ENCODE measurements around the gene CFAP161. TPM values are rescaled to one million over a fixed set of nuclear protein-coding genes. Genes with fewer than 3 reads are reported as not detected.

CFAP161 gene
- total and polyA plus RNA-seq, 5 donors = 0.32 to 1.3 (median 0.34) TPM

- no peaks in the 10 kb centered on the region for H3K9me3 ChIP-seq (ENCODE audit: control insufficient read depth, low read length)
- WGBS = 96% methylated on average over 2 of the region's 2 CpGs
- H3K27ac ChIP-seq (ENCODE audit: low read length) = no peak overlapping the region
- intact Hi-C loops (cut with DNase I) = loop anchor here in 1 of 4 donors (10.0 kb wide), 1 partner anchor 97 kb away; no protein-coding TSS in a partner anchor
- H3K4me1 ChIP-seq (ENCODE audit: control insufficient read depth, insufficient read depth, low read length) = peaks cover 7% of the 10 kb centered on the region
- no peak overlapping the region for H3K4me3 ChIP-seq (ENCODE audit: low read length)
- DNase-seq (no peak), ATAC-seq (no peak)
- H3K27me3 ChIP-seq (ENCODE audit: control insufficient read depth, insufficient read depth) = no peaks in the 10 kb centered on the region
These were observed 34.1 kb downstream of the CFAP161 start for GRCh38 chr15:81168131-81168526.

GRCh38 chr15:81168644-81169043 is 34.6 kb downstream of the CFAP161 start:
- H3K27me3 ChIP-seq (ENCODE audit: control insufficient read depth, insufficient read depth) = no peaks in the 10 kb centered on the region
- no peak overlapping the region for H3K27ac ChIP-seq (ENCODE audit: low read length)
- 96% methylated on average over 2 of the region's 2 CpGs for WGBS
- peaks cover 7% of the 10 kb centered on the region for H3K4me1 ChIP-seq (ENCODE audit: control insufficient read depth, insufficient read depth, low read length)
- H3K9me3 ChIP-seq (ENCODE audit: control insufficient read depth, low read length) = no peaks in the 10 kb centered on the region
- no peak overlapping the region for H3K4me3 ChIP-seq (ENCODE audit: low read length)
- no peak for DNase-seq
- ATAC-seq = no peak
- intact Hi-C loops (cut with DNase I) = loop anchor here in 1 of 4 donors (10.0 kb wide), 1 partner anchor 96 kb away; no protein-coding TSS in a partner anchor

GRCh38 chr15:81170511-81170910 is 36.4 kb downstream of the CFAP161 start:
- H3K9me3 ChIP-seq (ENCODE audit: control insufficient read depth, low read length) = no peaks in the 10 kb centered on the region
- 46% methylated on average over 3 of the region's 3 CpGs for WGBS
- DNase-seq (no peak), ATAC-seq (no peak)
- no peaks in the 10 kb centered on the region for H3K27me3 ChIP-seq (ENCODE audit: control insufficient read depth, insufficient read depth)
- no peak overlapping the region for H3K4me3 ChIP-seq (ENCODE audit: low read length)
- intact Hi-C loops (cut with DNase I) = no loop called here
- H3K4me1 ChIP-seq (ENCODE audit: control insufficient read depth, insufficient read depth, low read length) = peaks cover 4% of the 10 kb centered on the region
- no peak overlapping the region for H3K27ac ChIP-seq (ENCODE audit: low read length)

- intact Hi-C loops (cut with DNase I) = no loop called here
- Histone ChIP-seq H3K9me3 (ENCODE audit: control insufficient read depth, low read length) (no peaks in the 10 kb centered on the region), H3K27me3 (ENCODE audit: control insufficient read depth, insufficient read depth) (no peaks in the 10 kb centered on the region), H3K4me3 (ENCODE audit: low read length) (no peak overlapping the region), H3K27ac (ENCODE audit: low read length) (no peak overlapping the region), H3K4me1 (ENCODE audit: control insufficient read depth, insufficient read depth, low read length) (peaks cover 7% of the 10 kb centered on the region)
- DNase-seq (no peak), ATAC-seq (no peak)
These were observed 37.2 kb downstream of the CFAP161 start for GRCh38 chr15:81171286-81171685.

DNA sequence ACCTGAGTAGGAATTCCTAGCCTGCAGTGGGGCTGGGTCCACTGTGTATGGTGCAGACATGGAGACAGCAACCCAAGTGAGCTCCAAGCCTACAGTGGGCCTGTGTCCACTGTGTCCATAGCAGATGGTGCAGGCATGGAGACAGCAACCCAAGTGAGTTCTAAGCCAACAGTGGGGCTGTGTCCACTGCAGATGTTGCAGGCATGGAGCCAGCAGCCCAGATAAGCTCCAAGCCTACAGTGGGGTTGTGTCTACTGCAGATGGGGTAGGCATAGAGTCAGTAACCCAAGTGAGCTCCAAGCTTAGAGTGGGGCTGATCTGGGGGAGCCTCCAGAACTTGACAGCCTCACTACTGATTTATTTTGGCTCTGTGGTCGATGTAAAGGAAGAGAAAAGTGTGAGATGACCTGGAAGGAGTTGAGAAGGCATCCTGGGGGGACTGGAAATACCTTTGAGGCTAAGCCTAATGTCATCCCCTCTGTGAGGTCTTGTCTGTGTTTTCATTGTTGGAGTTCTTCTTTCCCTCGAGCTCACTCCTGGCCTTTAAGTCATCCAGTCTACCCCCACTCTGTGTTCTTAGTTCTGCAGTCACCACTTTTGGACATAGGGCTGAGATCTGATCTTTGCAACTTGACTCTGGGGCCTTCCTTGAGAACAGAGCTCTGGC is 40.2 kb downstream of the CFAP161 start:
- WGBS = 69% methylated on average over 2 of the region's 2 CpGs
- ATAC-seq (peak in 1 of 2 donors; percentile 37), DNase-seq (peak in 1 of 3 donors; percentile 60)
- no peaks in the 10 kb centered on the region for H3K9me3 ChIP-seq (ENCODE audit: control insufficient read depth, low read length)
- H3K4me1 ChIP-seq (ENCODE audit: control insufficient read depth, insufficient read depth, low read length) = peaks cover 5% of the 10 kb centered on the region
- H3K27ac ChIP-seq (ENCODE audit: low read length) = no peak overlapping the region
- H3K27me3 ChIP-seq (ENCODE audit: control insufficient read depth, insufficient read depth) = no peaks in the 10 kb centered on the region
- no peak overlapping the region for H3K4me3 ChIP-seq (ENCODE audit: low read length)
- intact Hi-C loops (cut with DNase I) = no loop called here

DNA sequence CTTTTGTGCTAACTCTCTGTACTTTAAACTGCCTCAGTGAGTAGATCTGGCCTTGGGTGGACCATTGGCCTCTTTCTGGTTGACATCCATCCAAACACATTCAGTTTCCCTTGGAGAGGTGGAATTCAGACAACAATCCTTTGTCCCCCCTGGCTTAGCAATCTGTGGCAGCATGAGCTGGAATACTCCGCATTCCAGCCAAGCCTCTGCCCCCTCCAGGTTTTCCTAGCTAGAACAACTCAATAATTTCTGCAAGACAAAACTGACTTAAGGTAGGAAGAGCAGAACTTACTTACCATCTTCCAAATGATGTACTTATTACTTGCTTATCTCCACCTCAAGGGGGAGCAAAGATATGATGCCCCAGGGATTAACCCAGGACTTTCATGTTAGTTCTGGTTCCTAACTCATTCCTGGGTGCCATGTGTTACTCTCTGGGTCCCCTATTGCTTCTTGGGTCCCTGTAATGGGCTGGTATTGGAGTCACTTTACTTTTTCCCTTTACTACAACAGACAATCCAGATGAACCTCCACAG is 40.8 kb downstream of the CFAP161 start:
- 81% methylated on average over 1 of the region's 1 CpG for WGBS
- peaks cover 5% of the 10 kb centered on the region for H3K4me1 ChIP-seq (ENCODE audit: control insufficient read depth, insufficient read depth, low read length)

DNA sequence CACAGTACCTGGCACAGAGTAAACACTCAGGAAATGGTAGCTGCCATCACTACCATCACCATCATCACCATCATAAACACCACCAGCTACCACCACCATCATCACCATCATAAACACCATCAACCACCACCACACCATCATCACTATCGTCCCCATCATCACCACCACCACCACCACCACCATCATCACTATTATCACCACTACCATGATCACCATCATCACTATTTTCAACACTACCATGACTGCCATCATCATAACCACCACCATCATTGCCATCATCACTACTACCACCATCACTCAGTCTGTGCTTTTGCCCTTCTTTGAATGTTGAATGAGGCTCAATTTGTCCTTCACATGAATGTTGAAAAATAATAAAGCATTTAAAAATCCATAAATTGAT is 41.4 kb downstream of the CFAP161 start:
- peaks cover 5% of the 10 kb centered on the region for H3K4me1 ChIP-seq (ENCODE audit: control insufficient read depth, insufficient read depth, low read length)
- no peaks in the 10 kb centered on the region for H3K27me3 ChIP-seq (ENCODE audit: control insufficient read depth, insufficient read depth)
- no peak for DNase-seq
- H3K9me3 ChIP-seq (ENCODE audit: control insufficient read depth, low read length) = no peaks in the 10 kb centered on the region
- ATAC-seq = no peak
- H3K27ac ChIP-seq (ENCODE audit: low read length) = no peak overlapping the region
- intact Hi-C loops (cut with DNase I) = no loop called here
- 71% methylated on average over 1 of the region's 1 CpG for WGBS
- no peak overlapping the region for H3K4me3 ChIP-seq (ENCODE audit: low read length)

More for the DNA sequence above, 40.8 kb downstream of the CFAP161 start:
- intact Hi-C loops (cut with DNase I) = no loop called here
- no peak overlapping the region for H3K27ac ChIP-seq (ENCODE audit: low read length)
- DNase-seq (no peak), ATAC-seq (no peak)
- no peak overlapping the region for H3K4me3 ChIP-seq (ENCODE audit: low read length)
- H3K27me3 ChIP-seq (ENCODE audit: control insufficient read depth, insufficient read depth) = no peaks in the 10 kb centered on the region
- no peaks in the 10 kb centered on the region for H3K9me3 ChIP-seq (ENCODE audit: control insufficient read depth, low read length)

DNA sequence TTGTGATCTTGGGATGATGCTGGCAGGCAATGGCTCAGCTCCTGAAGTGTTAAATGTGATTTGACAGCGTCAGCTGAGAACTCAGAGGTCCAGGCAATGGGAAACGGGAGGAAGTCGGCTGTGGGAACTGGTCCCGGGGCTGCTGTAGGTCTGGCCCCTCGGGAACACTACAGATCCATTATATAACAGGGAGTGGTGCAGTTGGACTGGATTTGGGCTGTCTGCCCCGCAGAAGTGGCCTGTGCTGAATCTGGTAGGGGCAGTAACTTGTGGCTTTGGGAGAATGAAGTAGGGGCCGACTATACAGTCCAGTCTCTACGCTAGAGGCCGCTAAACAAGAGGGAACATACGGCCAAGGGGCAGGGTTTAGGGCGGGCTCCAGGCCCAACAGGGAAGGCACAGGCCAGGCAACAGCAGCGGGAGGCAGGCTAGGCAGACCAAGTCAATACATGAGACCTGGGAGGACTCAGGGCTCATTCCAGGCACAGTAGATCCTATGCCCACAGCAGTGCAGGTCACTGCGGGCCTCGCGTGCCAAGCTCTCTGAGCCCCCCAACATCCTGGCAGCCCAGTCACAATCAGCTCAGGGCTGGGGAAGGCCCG is 42.3 kb downstream of the CFAP161 start:
- no peaks in the 10 kb centered on the region for H3K27me3 ChIP-seq (ENCODE audit: control insufficient read depth, insufficient read depth)
- ATAC-seq = peak; percentile 83 to 91
- peak; percentile 62 to 92 (median 87) for DNase-seq
- no peaks in the 10 kb centered on the region for H3K9me3 ChIP-seq (ENCODE audit: control insufficient read depth, low read length)
- intact Hi-C loops (cut with DNase I) = no loop called here
- 57% methylated on average over 16 of the region's 16 CpGs for WGBS
- no peak overlapping the region for H3K4me3 ChIP-seq (ENCODE audit: low read length)
- H3K27ac ChIP-seq (ENCODE audit: low read length) = peak overlapping the region; percentile 26
- peaks cover 5% of the 10 kb centered on the region for H3K4me1 ChIP-seq (ENCODE audit: control insufficient read depth, insufficient read depth, low read length)

DNA sequence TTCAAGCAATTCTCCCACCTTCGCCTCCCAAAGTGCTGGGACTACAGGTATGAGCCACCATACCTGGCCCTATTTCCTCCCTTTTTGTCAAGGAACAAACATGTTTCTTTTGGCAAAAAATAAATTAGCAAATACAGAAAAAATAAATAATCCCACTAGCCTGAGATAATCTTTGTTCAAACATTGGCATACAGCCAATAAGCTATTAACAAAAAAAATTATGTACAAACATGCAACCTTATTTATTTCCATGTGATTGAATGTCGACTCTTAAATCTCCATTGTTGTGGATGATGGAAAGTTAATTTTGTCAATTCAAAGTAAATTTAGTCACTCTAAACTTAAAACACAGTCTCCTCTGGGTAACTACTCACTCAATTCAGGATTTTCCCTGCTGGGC is 44.3 kb downstream of the CFAP161 start:
- H3K9me3 ChIP-seq (ENCODE audit: control insufficient read depth, low read length) = no peaks in the 10 kb centered on the region
- WGBS = 82% methylated on average over 2 of the region's 2 CpGs
- H3K4me3 ChIP-seq (ENCODE audit: low read length) = no peak overlapping the region
- peaks cover 5% of the 10 kb centered on the region for H3K4me1 ChIP-seq (ENCODE audit: control insufficient read depth, insufficient read depth, low read length)
- ATAC-seq = no peak
- no peak overlapping the region for H3K27ac ChIP-seq (ENCODE audit: low read length)
- DNase-seq = no peak
- no peaks in the 10 kb centered on the region for H3K27me3 ChIP-seq (ENCODE audit: control insufficient read depth, insufficient read depth)
- intact Hi-C loops (cut with DNase I) = no loop called here

DNA sequence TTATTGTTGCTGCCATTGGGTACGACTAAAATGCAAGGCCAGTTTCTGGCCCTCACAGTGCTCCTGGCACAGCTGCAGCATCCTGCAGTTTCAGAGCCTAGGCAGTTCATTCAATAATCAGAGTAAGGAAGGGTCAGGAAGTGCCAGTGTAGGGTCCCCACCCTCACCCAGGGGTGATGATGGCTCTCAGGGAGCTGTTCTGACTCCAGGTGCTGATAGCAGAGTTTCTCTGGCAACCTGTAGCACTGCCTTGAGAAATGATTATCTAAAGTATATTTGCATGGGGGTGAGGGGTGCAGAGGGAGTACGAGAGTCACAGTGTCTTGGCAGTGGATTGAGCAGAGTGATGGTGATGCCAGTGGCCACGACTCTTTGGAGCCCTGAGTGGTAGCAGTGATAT is 47.1 kb downstream of the CFAP161 start:
- WGBS = 54% methylated on average over 3 of the region's 3 CpGs
- Histone ChIP-seq H3K4me3 (ENCODE audit: low read length) (no peak overlapping the region), H3K27me3 (ENCODE audit: control insufficient read depth, insufficient read depth) (no peaks in the 10 kb centered on the region), H3K9me3 (ENCODE audit: control insufficient read depth, low read length) (no peaks in the 10 kb centered on the region), H3K27ac (ENCODE audit: low read length) (peak overlapping the region; percentile 24), H3K4me1 (ENCODE audit: control insufficient read depth, insufficient read depth, low read length) (no peaks in the 10 kb centered on the region)
- no peak for DNase-seq
- intact Hi-C loops (cut with DNase I) = no loop called here
- ATAC-seq = no peak

DNA sequence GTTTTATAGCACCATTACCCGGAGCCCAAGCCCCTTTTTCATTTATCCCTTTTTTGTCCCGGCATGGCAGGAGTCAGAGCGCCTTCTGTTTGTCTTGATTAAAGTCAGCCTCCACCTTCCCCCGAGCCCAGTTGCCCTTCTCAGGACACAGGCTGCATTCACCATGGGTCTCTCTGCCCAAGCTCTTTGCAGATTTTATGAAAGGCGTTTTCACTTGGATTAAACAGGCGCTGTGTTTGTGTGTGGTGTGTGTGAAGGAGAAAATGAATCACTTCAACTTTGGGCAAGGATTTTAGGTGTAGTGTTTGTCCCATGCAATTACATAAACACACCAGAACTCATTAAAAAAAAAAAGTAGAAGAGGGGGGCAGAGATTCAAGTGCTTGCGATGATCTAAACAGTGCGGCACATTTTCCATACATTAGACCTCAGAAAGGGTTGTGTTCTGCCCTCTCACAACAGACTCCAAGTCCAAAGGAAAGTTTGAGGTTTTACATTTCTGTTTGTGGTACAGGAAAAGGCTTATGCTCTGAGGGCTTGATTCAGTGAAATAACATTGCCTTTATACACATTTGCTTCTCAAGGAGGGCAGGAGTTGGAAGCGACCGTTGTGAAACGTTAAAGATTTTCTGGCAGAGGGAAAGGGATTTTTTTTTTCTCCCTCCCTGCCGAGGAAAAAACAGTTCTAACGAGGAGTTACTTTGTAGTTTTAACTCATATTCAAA is 48.1 kb downstream of the CFAP161 start:
- peak overlapping the region; percentile 2 for H3K4me3 ChIP-seq (ENCODE audit: low read length)
- intact Hi-C loops (cut with DNase I) = no loop called here
- H3K27me3 ChIP-seq (ENCODE audit: control insufficient read depth, insufficient read depth) = no peaks in the 10 kb centered on the region
- peak overlapping the region; percentile 79 for H3K27ac ChIP-seq (ENCODE audit: low read length)
- H3K9me3 ChIP-seq (ENCODE audit: control insufficient read depth, low read length) = no peaks in the 10 kb centered on the region
- H3K4me1 ChIP-seq (ENCODE audit: control insufficient read depth, insufficient read depth, low read length) = no peaks in the 10 kb centered on the region
- DNase-seq (no peak), ATAC-seq (peak; percentile 23 to 34)
- WGBS = 47% methylated on average over 13 of the region's 13 CpGs
